ENCODE measurements around the gene PRUNE2. TPM values are rescaled to one million over a fixed set of nuclear protein-coding genes. Genes with fewer than 3 reads are reported as not detected.

Gene PRUNE2
- total RNA-seq, 6 experiments from 2014 or later = 1.4 to 3.3 (median 2.1) TPM

DNA sequence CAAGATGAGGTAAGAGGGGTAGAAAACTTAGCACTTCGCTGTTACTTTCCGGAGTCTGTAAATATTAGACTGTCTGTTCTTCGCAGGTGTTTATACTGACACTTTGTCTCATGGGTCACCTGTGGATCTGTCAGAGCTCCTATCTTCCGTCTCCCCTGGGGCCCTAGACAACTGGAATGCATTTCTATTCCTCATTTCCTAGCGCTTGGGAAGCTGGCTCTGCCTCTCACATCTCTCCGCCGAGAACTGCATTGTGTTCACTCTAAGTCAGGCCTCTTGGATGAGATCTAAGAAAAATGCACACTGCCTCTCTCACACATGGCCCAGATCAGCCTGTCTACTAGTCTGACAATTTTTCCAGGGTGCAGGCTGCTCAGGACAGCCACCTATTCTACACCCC lies 102.2 kb downstream of the PRUNE2 start:
- no peak overlapping the region for H3K27ac ChIP-seq
- no peaks in the 10 kb centered on the region for H3K27me3 ChIP-seq
- intact Hi-C loops (cut with DNase I) = no loop called here
- 43% methylated on average over 7 of the region's 7 CpGs for WGBS (ENCODE audit: insufficient coverage, low coverage, low lambda C conversion rate, missing lambda C conversion rate)
- H3K4me1 ChIP-seq = no peaks in the 10 kb centered on the region
- DNase-seq (no peak), ATAC-seq (no peak)
- no peaks in the 10 kb centered on the region for H3K9me3 ChIP-seq
- H3K36me3 ChIP-seq = no peaks in the 10 kb centered on the region
- TF ChIP-seq, protein P1, sequence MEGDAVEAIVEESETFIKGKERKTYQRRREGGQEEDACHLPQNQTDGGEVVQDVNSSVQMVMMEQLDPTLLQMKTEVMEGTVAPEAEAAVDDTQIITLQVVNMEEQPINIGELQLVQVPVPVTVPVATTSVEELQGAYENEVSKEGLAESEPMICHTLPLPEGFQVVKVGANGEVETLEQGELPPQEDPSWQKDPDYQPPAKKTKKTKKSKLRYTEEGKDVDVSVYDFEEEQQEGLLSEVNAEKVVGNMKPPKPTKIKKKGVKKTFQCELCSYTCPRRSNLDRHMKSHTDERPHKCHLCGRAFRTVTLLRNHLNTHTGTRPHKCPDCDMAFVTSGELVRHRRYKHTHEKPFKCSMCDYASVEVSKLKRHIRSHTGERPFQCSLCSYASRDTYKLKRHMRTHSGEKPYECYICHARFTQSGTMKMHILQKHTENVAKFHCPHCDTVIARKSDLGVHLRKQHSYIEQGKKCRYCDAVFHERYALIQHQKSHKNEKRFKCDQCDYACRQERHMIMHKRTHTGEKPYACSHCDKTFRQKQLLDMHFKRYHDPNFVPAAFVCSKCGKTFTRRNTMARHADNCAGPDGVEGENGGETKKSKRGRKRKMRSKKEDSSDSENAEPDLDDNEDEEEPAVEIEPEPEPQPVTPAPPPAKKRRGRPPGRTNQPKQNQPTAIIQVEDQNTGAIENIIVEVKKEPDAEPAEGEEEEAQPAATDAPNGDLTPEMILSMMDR (IDR thresholded peaks at IDR 0.05) = no peak
- TF ChIP-seq POLR2A (IDR thresholded peaks at IDR 0.05) = no peak
- H3K4me3 ChIP-seq = no peak overlapping the region

DNA sequence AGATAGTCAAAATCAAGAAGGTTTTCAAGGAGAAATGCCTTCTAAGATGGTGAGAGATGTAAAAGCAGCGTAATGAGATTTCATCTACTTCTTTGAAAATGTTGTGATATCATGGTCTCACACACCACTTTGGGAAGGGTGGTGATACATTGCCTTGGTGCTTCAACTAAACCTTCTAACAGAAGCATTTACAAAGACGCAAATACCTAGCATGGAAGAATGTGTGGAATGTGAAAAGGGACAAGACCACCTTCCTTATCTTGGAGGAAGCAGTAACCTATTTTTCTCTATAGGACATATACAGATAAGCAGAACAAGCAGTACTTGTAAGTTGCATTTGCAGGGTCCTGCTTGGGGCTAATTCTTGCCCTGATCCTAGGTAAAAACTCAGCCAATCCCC lies 102.8 kb downstream of the PRUNE2 start:
- DNase-seq = no peak
- intact Hi-C loops (cut with DNase I) = no loop called here
- H3K27me3 ChIP-seq = no peaks in the 10 kb centered on the region
- no peaks in the 10 kb centered on the region for H3K9me3 ChIP-seq
- no peak overlapping the region for H3K27ac ChIP-seq
- H3K4me1 ChIP-seq = no peaks in the 10 kb centered on the region
- ATAC-seq = no peak
- no peak overlapping the region for H3K4me3 ChIP-seq
- TF ChIP-seq, protein P1 (IDR thresholded peaks at IDR 0.05) = no peak
- TF ChIP-seq POLR2A (IDR thresholded peaks at IDR 0.05) = no peak
- 31% methylated on average over 2 of the region's 2 CpGs for WGBS (ENCODE audit: insufficient coverage, low coverage, low lambda C conversion rate, missing lambda C conversion rate)
- H3K36me3 ChIP-seq = no peaks in the 10 kb centered on the region

DNA sequence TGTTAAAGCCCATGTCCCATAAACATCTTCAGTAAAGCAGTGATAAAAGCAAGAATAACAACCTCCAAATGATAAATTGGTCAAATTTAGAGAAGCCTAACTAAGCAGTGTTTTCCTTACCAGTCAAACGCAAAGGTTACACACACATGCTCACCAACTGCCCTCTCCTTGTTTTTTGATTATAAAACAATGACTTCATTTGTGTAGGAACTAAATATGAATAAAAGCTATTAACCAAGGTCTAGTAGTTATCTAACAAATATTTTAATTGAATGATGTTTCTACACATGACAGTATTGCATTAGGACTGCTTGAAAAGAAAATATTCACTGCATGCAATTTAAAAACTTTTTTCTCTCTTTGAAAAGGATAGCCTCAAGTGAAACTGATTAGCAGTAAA lies 105.0 kb downstream of the PRUNE2 start:
- Histone ChIP-seq H3K27me3 (no peaks in the 10 kb centered on the region), H3K27ac (no peak overlapping the region), H3K4me3 (no peak overlapping the region), H3K9me3 (no peaks in the 10 kb centered on the region), H3K36me3 (no peaks in the 10 kb centered on the region), H3K4me1 (no peaks in the 10 kb centered on the region)
- no peak for ATAC-seq
- 29% methylated on average over 1 of the region's 1 CpG for WGBS (ENCODE audit: insufficient coverage, low coverage, low lambda C conversion rate, missing lambda C conversion rate)
- no peak for DNase-seq
- TF ChIP-seq, protein P1 (IDR thresholded peaks at IDR 0.05) = no peak
- TF ChIP-seq POLR2A (IDR thresholded peaks at IDR 0.05) = no peak
- intact Hi-C loops (cut with DNase I) = no loop called here

DNA sequence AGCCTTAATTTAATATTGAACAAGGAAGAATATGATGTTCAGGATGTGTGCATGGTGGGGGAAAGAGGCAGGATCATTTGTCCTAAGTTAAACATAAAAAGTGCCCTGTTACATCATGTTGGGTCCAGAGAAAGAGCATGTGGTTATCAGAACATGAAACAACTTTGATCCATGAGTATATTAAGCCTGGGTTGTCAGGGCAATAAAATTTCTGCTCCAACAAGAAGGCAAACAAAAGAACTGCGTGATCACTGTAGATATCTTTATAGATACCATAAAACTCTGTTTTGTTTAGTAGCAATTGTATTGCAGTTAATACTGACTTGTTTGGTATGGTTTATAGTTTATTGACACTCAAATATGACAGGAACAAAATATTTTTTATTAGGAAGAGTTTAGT lies 106.4 kb downstream of the PRUNE2 start:
- ATAC-seq (no peak), DNase-seq (no peak)
- Histone ChIP-seq H3K27ac (no peak overlapping the region), H3K4me3 (no peak overlapping the region), H3K9me3 (no peaks in the 10 kb centered on the region), H3K36me3 (no peaks in the 10 kb centered on the region), H3K27me3 (no peaks in the 10 kb centered on the region), H3K4me1 (no peaks in the 10 kb centered on the region)
- no peak for TF ChIP-seq POLR2A (IDR thresholded peaks at IDR 0.05)
- TF ChIP-seq, protein P1 (IDR thresholded peaks at IDR 0.05) = no peak
- intact Hi-C loops (cut with DNase I) = no loop called here
- 50% methylated on average over 1 of the region's 1 CpG for WGBS (ENCODE audit: insufficient coverage, low coverage, low lambda C conversion rate, missing lambda C conversion rate)

DNA sequence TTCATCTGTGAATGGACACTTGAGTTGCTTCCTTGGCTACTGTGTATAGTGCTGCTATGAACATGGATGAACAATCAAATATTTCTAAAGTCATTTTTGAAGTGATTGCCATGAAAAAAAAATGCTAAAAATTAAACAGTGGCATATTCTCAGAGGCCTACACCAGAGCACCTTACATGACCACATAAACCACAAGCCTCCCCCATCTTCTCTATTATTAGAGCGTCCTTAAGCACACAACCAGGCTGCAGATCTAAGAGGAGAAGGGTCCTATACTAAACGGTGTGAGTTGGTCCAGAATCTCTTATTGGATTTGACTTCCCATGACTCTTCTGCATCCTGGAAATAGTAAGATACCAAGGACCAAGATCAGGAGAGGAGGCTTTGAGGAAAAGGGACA lies 107.4 kb downstream of the PRUNE2 start:
- no peaks in the 10 kb centered on the region for H3K27me3 ChIP-seq
- H3K4me3 ChIP-seq = no peak overlapping the region
- no peaks in the 10 kb centered on the region for H3K36me3 ChIP-seq
- H3K27ac ChIP-seq = no peak overlapping the region
- DNase-seq (no peak), ATAC-seq (no peak)
- H3K4me1 ChIP-seq = no peaks in the 10 kb centered on the region
- no peaks in the 10 kb centered on the region for H3K9me3 ChIP-seq
- intact Hi-C loops (cut with DNase I) = no loop called here
- no peak for TF ChIP-seq POLR2A (IDR thresholded peaks at IDR 0.05)
- TF ChIP-seq, protein P1 (IDR thresholded peaks at IDR 0.05) = no peak
- 20% methylated on average over 2 of the region's 2 CpGs for WGBS (ENCODE audit: insufficient coverage, low coverage, low lambda C conversion rate, missing lambda C conversion rate)
